Measurements from ENCODE around the gene SCLY.
"Not testable (repeated sequence)": the region's sequence is repeated elsewhere in the genome, so short reads cannot be mapped to it uniquely, and the experiment has no call there.

The SCLY gene

DNA sequence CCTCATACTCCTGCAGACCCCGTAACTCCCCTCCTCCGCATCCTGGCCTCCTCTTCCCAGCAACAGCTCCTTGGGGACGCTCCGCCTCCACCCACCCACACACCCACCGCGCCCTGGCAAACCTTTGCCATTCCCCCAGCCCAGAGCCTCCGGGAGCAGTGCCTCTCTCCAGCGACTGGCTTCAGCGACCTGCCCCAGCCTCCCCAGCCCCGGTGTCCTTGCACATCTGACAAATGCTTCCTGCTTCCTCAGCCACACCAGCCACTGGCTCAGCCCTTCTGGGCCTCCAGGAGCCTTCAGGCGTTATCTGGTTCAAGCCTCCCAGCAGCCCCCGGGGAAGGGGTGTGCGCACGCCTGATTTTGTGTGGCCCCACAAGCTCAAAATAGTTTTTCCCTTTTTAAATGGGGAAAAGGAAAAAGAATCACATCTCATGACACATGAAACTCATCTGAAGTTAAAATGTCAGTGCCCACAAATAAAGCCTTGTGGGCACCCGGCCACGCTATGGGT lies 53.6 kb downstream of the SCLY start:
- Histone ChIP-seq H3K18ac (ENCODE audit: low read length) (peak overlapping the region; percentile 76), H2AK5ac (ENCODE audit: low read depth, low read length) (peak overlapping the region; percentile 81), H3K4me2 (ENCODE audit: insufficient read depth, low read length, poor library complexity, severe bottlenecking) (no peak overlapping the region), H3K9me3 (replicated peaks in 1 of 2; ENCODE audit: control insufficient read depth in 2 of 2, insufficient read depth in 1 of 2, low read depth in 1 of 2, low read length in 2 of 2) (peaks cover 0 to 10% of the 10 kb centered on the region in 2 donors), H2BK5ac (ENCODE audit: low read length) (peak overlapping the region; percentile 53), H3K27ac (replicated peaks; ENCODE audit: low read length) (no peak overlapping the region), H3K27me3 (ENCODE audit: control insufficient read depth in 3 of 3, insufficient read depth in 3 of 3, low read depth in 1 of 3, low read length in 3 of 3) (peaks cover 0 to 17% (median 0%) of the 10 kb centered on the region in 3 experiments), H3K14ac (ENCODE audit: low read length) (peak overlapping the region; percentile 82), H3K36me3 (replicated peaks in 1 of 2; ENCODE audit: control insufficient read depth in 2 of 2, insufficient read depth in 2 of 2, low read length in 2 of 2) (no peaks in the 10 kb centered on the region), H2BK120ac (ENCODE audit: low read depth, low read length) (no peak overlapping the region), H3K4me3 (ENCODE audit: low read length in 2 of 2) (no peak overlapping the region), H4K8ac (ENCODE audit: low read depth, low read length) (no peak overlapping the region), H3K23ac (ENCODE audit: low read depth, low read length, poor library complexity) (no peak overlapping the region), H3K4me1 (ENCODE audit: control insufficient read depth in 2 of 2, insufficient read depth in 1 of 2, low read depth in 1 of 2, low read length in 2 of 2) (no peaks in the 10 kb centered on the region), H2BK15ac (ENCODE audit: low read length) (peak overlapping the region; percentile 37), H3K4ac (ENCODE audit: low read length) (no peak overlapping the region), H2AFZ (ENCODE audit: low read length) (no peak overlapping the region), H3K79me1 (ENCODE audit: low read depth, low read length) (peaks cover 3% of the 10 kb centered on the region), H2BK12ac (ENCODE audit: low read length) (no peak overlapping the region), H3K9ac (ENCODE audit: low read depth, low read length, poor library complexity) (peak overlapping the region; percentile 21), H4K91ac (ENCODE audit: low read depth, low read length, poor library complexity) (no peak overlapping the region)
- DNase-seq (ENCODE audit: low spot score) = no peak
- WGBS, 2 donors (ENCODE audit: extremely low coverage in 2 of 2, insufficient read length in 2 of 2, insufficient replicate concordance in 1 of 2) = no CpG with 5 or more reads among the region's 16 CpGs

GRCh38 chr2:238114851-238115660 lies 54.3 kb downstream of the SCLY start:
- Histone ChIP-seq H2BK12ac (ENCODE audit: low read length) (no peak overlapping the region), H3K36me3 (replicated peaks in 1 of 2; ENCODE audit: control insufficient read depth in 2 of 2, insufficient read depth in 2 of 2, low read length in 2 of 2) (no peaks in the 10 kb centered on the region), H3K27me3 (ENCODE audit: control insufficient read depth in 3 of 3, insufficient read depth in 3 of 3, low read depth in 1 of 3, low read length in 3 of 3) (peaks cover 0 to 23% (median 0%) of the 10 kb centered on the region in 3 experiments), H2BK5ac (ENCODE audit: low read length) (peak overlapping the region; percentile 53), H3K9ac (ENCODE audit: low read depth, low read length, poor library complexity) (peak overlapping the region; percentile 21), H3K79me1 (ENCODE audit: low read depth, low read length) (peaks cover 3% of the 10 kb centered on the region), H2BK120ac (ENCODE audit: low read depth, low read length) (no peak overlapping the region), H3K27ac (replicated peaks; ENCODE audit: low read length) (no peak overlapping the region), H4K8ac (ENCODE audit: low read depth, low read length) (no peak overlapping the region), H3K4me2 (ENCODE audit: insufficient read depth, low read length, poor library complexity, severe bottlenecking) (no peak overlapping the region), H3K4me3 (ENCODE audit: low read length in 2 of 2) (no peak overlapping the region), H3K23ac (ENCODE audit: low read depth, low read length, poor library complexity) (peak overlapping the region; percentile 55), H3K18ac (ENCODE audit: low read length) (peak overlapping the region; percentile 87), H3K9me3 (replicated peaks in 1 of 2; ENCODE audit: control insufficient read depth in 2 of 2, insufficient read depth in 1 of 2, low read depth in 1 of 2, low read length in 2 of 2) (peaks cover 0 to 10% of the 10 kb centered on the region in 2 donors), H3K4ac (ENCODE audit: low read length) (no peak overlapping the region), H2AK5ac (ENCODE audit: low read depth, low read length) (no peak overlapping the region), H2AFZ (ENCODE audit: low read length) (no peak overlapping the region), H3K4me1 (ENCODE audit: control insufficient read depth in 2 of 2, insufficient read depth in 1 of 2, low read depth in 1 of 2, low read length in 2 of 2) (peaks cover 0 to 2% of the 10 kb centered on the region in 2 donors), H3K14ac (ENCODE audit: low read length) (peak overlapping the region; percentile 82), H2BK15ac (ENCODE audit: low read length) (peak overlapping the region; percentile 67), H4K91ac (ENCODE audit: low read depth, low read length, poor library complexity) (peak overlapping the region; percentile 64)
- WGBS, 2 donors (ENCODE audit: extremely low coverage in 2 of 2, insufficient read length in 2 of 2, insufficient replicate concordance in 1 of 2) = no CpG with 5 or more reads among the region's 32 CpGs
- DNase-seq (ENCODE audit: low spot score) = no peak

- H2AK5ac ChIP-seq (ENCODE audit: low read depth, low read length); H3K23ac ChIP-seq (ENCODE audit: low read depth, low read length, poor library complexity); H2BK5ac ChIP-seq (ENCODE audit: low read length); H3K9me3 ChIP-seq (replicated peaks in 1 of 2; ENCODE audit: control insufficient read depth in 2 of 2, insufficient read depth in 1 of 2, low read depth in 1 of 2, low read length in 2 of 2); H3K4me1 ChIP-seq (ENCODE audit: control insufficient read depth in 2 of 2, insufficient read depth in 1 of 2, low read depth in 1 of 2, low read length in 2 of 2); H2BK12ac ChIP-seq (ENCODE audit: low read length); H3K36me3 ChIP-seq (replicated peaks in 1 of 2; ENCODE audit: control insufficient read depth in 2 of 2, insufficient read depth in 2 of 2, low read length in 2 of 2); H3K4me2 ChIP-seq (ENCODE audit: insufficient read depth, low read length, poor library complexity, severe bottlenecking); H2AFZ ChIP-seq (ENCODE audit: low read length); H2BK15ac ChIP-seq (ENCODE audit: low read length); H3K14ac ChIP-seq (ENCODE audit: low read length); H3K4me3 ChIP-seq (ENCODE audit: low read length in 2 of 2); H3K18ac ChIP-seq (ENCODE audit: low read length); H3K27ac ChIP-seq (replicated peaks; ENCODE audit: low read length); H3K4ac ChIP-seq (ENCODE audit: low read length); H2BK120ac ChIP-seq (ENCODE audit: low read depth, low read length); DNase-seq (ENCODE audit: low spot score); H4K8ac ChIP-seq (ENCODE audit: low read depth, low read length); H3K79me1 ChIP-seq (ENCODE audit: low read depth, low read length); H4K91ac ChIP-seq (ENCODE audit: low read depth, low read length, poor library complexity); H3K9ac ChIP-seq (ENCODE audit: low read depth, low read length, poor library complexity): not testable (repeated sequence)
- no CpG with 5 or more reads among the region's 12 CpGs for WGBS, 2 donors (ENCODE audit: extremely low coverage in 2 of 2, insufficient read length in 2 of 2, insufficient replicate concordance in 1 of 2)
- peaks cover 0 to 26% (median 0%) of the 10 kb centered on the region in 3 experiments for H3K27me3 ChIP-seq (ENCODE audit: control insufficient read depth in 3 of 3, insufficient read depth in 3 of 3, low read depth in 1 of 3, low read length in 3 of 3)
These were observed 54.9 kb downstream of the SCLY start for GRCh38 chr2:238115709-238116108.

Data from neuronal stem cell (in vitro differentiated cells).